ENCODE results near the gene MGAT1. TPM values are rescaled to one million over a fixed set of nuclear protein-coding genes. Genes with fewer than 3 reads are reported as not detected.

Gene MGAT1
- total and polyA plus RNA-seq, 2 of the 8 experiments (the other 6 are each of a cell fraction or from before 2014, with no cell fraction given) = 66.8 to 77.0 TPM

GRCh38 chr5:180815293-180815917 lies 12.8 kb upstream of the MGAT1 start:
- WGBS, 2 experiments (ENCODE audit: extremely low coverage in 1 of 2, insufficient coverage in 1 of 2, insufficient read length in 1 of 2, insufficient replicate concordance in 2 of 2, low coverage in 1 of 2, low lambda C conversion rate in 2 of 2, missing lambda C conversion rate in 1 of 2) = 87% methylated on average over 9 of the region's 9 CpGs; no CpG with 5 or more reads in 1 of the 2 experiments
- Histone ChIP-seq H3K14ac (ENCODE audit: insufficient read length) (no peak overlapping the region), H4K8ac (ENCODE audit: extremely low read depth, insufficient read depth, low read length) (no peak overlapping the region), H3K4me1 (replicated peaks in 1 of 4; ENCODE audit: control insufficient read depth in 3 of 4, insufficient read depth in 4 of 4, low read length in 3 of 4) (peaks cover 4 to 11% (median 5%) of the 10 kb centered on the region in 4 experiments), H3K4ac (replicated peaks; ENCODE audit: insufficient read length, low read depth, low read length) (no peak overlapping the region), H3K56ac (replicated peaks; ENCODE audit: insufficient read length, low read depth, low read length) (no peak overlapping the region), H3K23me2 (ENCODE audit: low read depth, low read length) (peaks cover 5% of the 10 kb centered on the region; the same call in 1 of the 2 replicates), H2BK12ac (ENCODE audit: low read depth, low read length) (no peak overlapping the region), H3K23ac (ENCODE audit: insufficient read length) (no peak overlapping the region), H3K9ac (replicated peaks in 1 of 4; ENCODE audit: extremely low read depth in 1 of 4, low read depth in 3 of 4, low read length in 3 of 4) (no peak overlapping the region), H3K79me1 (ENCODE audit: low read depth, low read length) (no peaks in the 10 kb centered on the region), H3K36me3 (ENCODE audit: control insufficient read depth in 2 of 4, insufficient read depth in 4 of 4, low read length in 3 of 4) (no peaks in the 10 kb centered on the region), H2AFZ (ENCODE audit: low read length) (no peak overlapping the region), H3K9me3 (ENCODE audit: insufficient read depth in 2 of 2, low read depth in 1 of 2, low read length in 1 of 2) (no peaks in the 10 kb centered on the region), H4K20me1 (replicated peaks in 1 of 2; ENCODE audit: control insufficient read depth in 1 of 2, insufficient read depth in 2 of 2, low read length in 2 of 2) (no peaks in the 10 kb centered on the region), H2BK120ac (replicated peaks; ENCODE audit: low read depth, low read length) (no peak overlapping the region), H2BK5ac (ENCODE audit: low read depth, low read length) (no peak overlapping the region), H2BK20ac (ENCODE audit: low read length) (no peak overlapping the region), H3K27me3 (replicated peaks in 1 of 4; ENCODE audit: control insufficient read depth in 3 of 4, extremely low read depth in 1 of 4, insufficient read depth in 3 of 4, low read length in 3 of 4) (no peaks in the 10 kb centered on the region; a peak in 1 of 7 replicates), H3K4me3 (ENCODE audit: extremely low read depth in 1 of 4, insufficient read depth in 2 of 4, low read depth in 3 of 4, low read length in 4 of 4) (no peak overlapping the region), H4K5ac (ENCODE audit: insufficient read length, low read depth, low read length) (no peak overlapping the region), H4K91ac (replicated peaks; ENCODE audit: insufficient read length, low read length) (no peak overlapping the region), H3K18ac (ENCODE audit: extremely low read depth, low read length) (no peak overlapping the region), H2AK5ac (ENCODE audit: low read depth, low read length) (no peak overlapping the region), H2BK15ac (ENCODE audit: low read length) (0 out of 2 replicates have a peak overlapping the region, but pooled peaks have one; percentile 81), H3K4me2 (ENCODE audit: insufficient read depth in 1 of 2, low read depth in 2 of 2, low read length in 2 of 2) (no peak overlapping the region), H3K79me2 (ENCODE audit: control insufficient read depth in 1 of 2, insufficient read depth in 2 of 2, low read length in 2 of 2) (no peaks in the 10 kb centered on the region), H3K27ac (ENCODE audit: low read depth, low read length) (no peak overlapping the region)
- DNase-seq (ENCODE audit: low read depth in 1 of 2, low spot score in 2 of 2) (no peak), FAIRE-seq (no peak)
- no peak for TF ChIP-seq POU5F1 (IDR thresholded peaks at IDR 0.05; ENCODE audit: low read depth, low read length)
- TF ChIP-seq SUZ12 (IDR thresholded peaks at IDR 0.05; ENCODE audit: low read length) = no peak
- TF ChIP-seq CHD1 (IDR thresholded peaks at IDR 0.05; ENCODE audit: low read depth, low read length) = no peak
- no peak for TF ChIP-seq E2F6 (IDR thresholded peaks at IDR 0.05)
- TF ChIP-seq SIN3A (conservative IDR thresholded peaks at IDR 0.05 in 1 of 2, IDR thresholded peaks at IDR 0.05 in 1 of 2; ENCODE audit: low read depth in 1 of 2, low read length in 2 of 2) = no peak
- no peak for TF ChIP-seq TCF12 (IDR thresholded peaks at IDR 0.05; ENCODE audit: low read depth, low read length)
- ChIA-PET CTCF (ENCODE audit: partially characterized antibody) (interaction anchor here (1.0 to 1.7 kb wide), 5 partner anchors 10 to 47 kb away, joined by 3 to 6 read pairs (median 4); no protein-coding TSS in a partner anchor), POLR2A (ENCODE audit: partially characterized antibody) (no interaction called here)
